Measurements from ENCODE around the gene RASAL3.

GRCh38 chr19:15476325-15476724, 12.0 kb upstream of the RASAL3 start:
- TF ChIP-seq JUND (IDR thresholded peaks at IDR 0.05) (no peak), REST (IDR thresholded peaks at IDR 0.05; ENCODE audit: low read depth) (no peak), MAX (IDR thresholded peaks at IDR 0.05) (no peak), CTCF (IDR thresholded peaks at IDR 0.05 in 2 of 3, conservative IDR thresholded peaks at IDR 0.05 in 1 of 3; ENCODE audit: borderline replicate concordance in 1 of 3, insufficient read depth in 1 of 3, low read depth in 2 of 3, low read length in 2 of 3) (no peak), POLR2A (IDR thresholded peaks at IDR 0.05; ENCODE audit: borderline replicate concordance, extremely low read depth, insufficient read depth, insufficient read length) (no peak), SP1 (IDR thresholded peaks at IDR 0.05; ENCODE audit: low read depth) (no peak), FOSL1 (IDR thresholded peaks at IDR 0.05; ENCODE audit: low read depth) (no peak), EGR1 (IDR thresholded peaks at IDR 0.05; ENCODE audit: low read depth) (no peak), ZBTB33 (IDR thresholded peaks at IDR 0.05; ENCODE audit: extremely low read depth, insufficient replicate concordance, low read length) (no peak), ELF1 (IDR thresholded peaks at IDR 0.05; ENCODE audit: borderline replicate concordance, low read depth) (no peak)
